ENCODE results near the gene PTPRN2.

GRCh38 chr7:158543840-158544239, 43.8 kb downstream of the PTPRN2 start:
- TF ChIP-seq POLR2AphosphoS5 (IDR thresholded peaks at IDR 0.05; ENCODE audit: insufficient read depth, low read depth, low read length) (no peak), CTCF (IDR thresholded peaks at IDR 0.05; ENCODE audit: extremely low read depth in 1 of 2, insufficient read depth in 1 of 2, low read depth in 1 of 2, low read length in 2 of 2) (no peak)

Measured in endothelial cell of umbilical vein (primary cell).